Neural progenitor cell (in vitro differentiated cells): ENCODE data around the gene TCOF1. TPM values are rescaled to one million over a fixed set of nuclear protein-coding genes. Genes with fewer than 3 reads are reported as not detected.
A peak's percentile ranks its signal among the peaks of the same experiment; 100 is the strongest.

Experiments used
- DNase-seq: peaks from one replicate; pipeline ENCODE4 v3.0.0-alpha.2; 2016; ENCODE audit warnings: low spot score
- H2AFZ ChIP-seq: fragments of 200-600 bp; sonication (generic); replicated peaks from 2 replicates; pipeline ENCODE4 v1.6.1; 2016; ENCODE audit warnings: antibody characterized with exemption
- H3F3A ChIP-seq: fragments of 200-600 bp; sonication (generic); 2 replicates; pipeline ENCODE4 v1.6.1; 2016; ENCODE audit warnings: antibody characterized with exemption, low read depth
- H3K27ac ChIP-seq: fragments of 200-600 bp; sonication (generic); 2 replicates; pipeline ENCODE4 v1.5.1; 2016; ENCODE audit warnings: mild to moderate bottlenecking
- H3K27me3 ChIP-seq: fragments of 200-600 bp; sonication (generic); 2 replicates; pipeline ENCODE4 v1.6.1; 2016; ENCODE audit warnings: mild to moderate bottlenecking, moderate library complexity
- H3K36me3 ChIP-seq: fragments of 200-600 bp; sonication (generic); 2 replicates; pipeline ENCODE4 v1.5.1; 2016
- H3K4me1 ChIP-seq: fragments of 200-600 bp; sonication (generic); 2 replicates; pipeline ENCODE4 v1.6.1; 2016; ENCODE audit warnings: mixed run types
- H3K4me2 ChIP-seq: fragments of 200-600 bp; sonication (generic); 2 replicates; pipeline ENCODE4 v1.6.1; 2016
- H3K4me3 ChIP-seq: fragments of 200-600 bp; sonication (generic); 2 replicates; pipeline ENCODE4 v1.5.1; 2016
- H3K79me2 ChIP-seq: fragments of 200-600 bp; sonication (generic); 2 replicates; pipeline ENCODE4 v1.6.1; 2016; ENCODE audit warnings: low read depth
- H3K9ac ChIP-seq: fragments of 200-600 bp; sonication (generic); 2 replicates; pipeline ENCODE4 v1.6.1; 2016
- H3K9me3 ChIP-seq: fragments of 200-600 bp; sonication (generic); 2 replicates; pipeline ENCODE4 v1.5.1; 2016; ENCODE audit warnings: low read depth
- H4K20me1 ChIP-seq: fragments of 200-600 bp; sonication (generic); 2 replicates; pipeline ENCODE4 v1.6.1; 2016; ENCODE audit warnings: low read depth
- H3K27ac Mint-ChIP-seq: 3 replicates; pipeline ENCODE4 v1.8.0; 2021; ENCODE audit warnings: mixed read lengths
- H3K27me3 Mint-ChIP-seq: 2 replicates; pipeline ENCODE4 v1.8.0; 2022; ENCODE audit warnings: low read depth, mild to moderate bottlenecking, inconsistent platforms, moderate library complexity, mixed read lengths; ENCODE audit not compliant: insufficient read depth
- H3K36me3 Mint-ChIP-seq: 3 replicates; pipeline ENCODE4 v1.8.0; 2021; ENCODE audit warnings: mixed read lengths
- H3K4me1 Mint-ChIP-seq: 3 replicates; pipeline ENCODE4 v1.8.0; 2021; ENCODE audit warnings: mixed read lengths
- H3K4me3 Mint-ChIP-seq: 3 replicates; pipeline ENCODE4 v1.8.0; 2021; ENCODE audit warnings: mild to moderate bottlenecking, moderate library complexity, mixed read lengths
- H3K9me3 Mint-ChIP-seq: 3 replicates; pipeline ENCODE4 v1.8.0; 2020; ENCODE audit warnings: mixed read lengths
- EZH2 ChIP-seq: fragments of 200-600 bp; sonication (generic); IDR thresholded peaks from 2 replicates; pipeline ENCODE4 v1.6.1; 2017; ENCODE audit warnings: antibody characterized with exemption, mild to moderate bottlenecking, moderate library complexity
- EZH2phosphoT487 ChIP-seq: fragments of 200-600 bp; sonication (generic); IDR thresholded peaks from 2 replicates; pipeline ENCODE4 v1.6.1; 2017; ENCODE audit warnings: antibody characterized with exemption
- total RNA-seq: library from RNA; depleted of rRNA; stranded (reverse); fragments of >200 nt; gene quantifications from 2 replicates; pipeline ENCODE4 v1.2.3, GENCODE V29; 2015; ENCODE audit warnings: low replicate concordance
- TF ChIP-seq, protein P1 (sequence below): fragments of 200-600 bp; sonication (generic); IDR thresholded peaks from 2 replicates; pipeline ENCODE4 v1.5.1; 2017; ENCODE audit warnings: antibody characterized with exemption, mild to moderate bottlenecking

The TCOF1 gene
- total RNA-seq, 1 donor from 2014 or later = 37.9 TPM

DNA sequence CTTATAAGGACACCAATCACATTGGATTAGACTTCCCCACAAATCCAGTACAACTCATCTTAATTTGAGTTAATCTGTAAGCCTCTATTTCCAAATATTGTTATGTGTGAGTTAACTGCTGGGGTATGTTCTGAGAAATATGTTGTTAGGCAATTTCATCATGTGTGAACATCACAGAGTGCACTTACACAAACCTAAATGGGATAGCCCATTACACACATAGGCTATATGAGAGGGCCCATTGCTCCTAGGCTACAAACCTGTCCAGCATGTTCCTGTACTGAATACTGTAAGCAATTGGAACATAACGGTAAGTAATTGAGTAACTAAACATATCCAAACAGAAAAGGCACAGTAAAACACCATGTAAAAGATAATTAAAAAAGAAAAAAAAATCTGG is 35.7 kb upstream of the TCOF1 start:
- Histone ChIP-seq H3F3A (peaks cover 3% of the 10 kb centered on the region), H2AFZ (no peak overlapping the region), H3K4me2 (no peak overlapping the region), H3K79me2 (no peaks in the 10 kb centered on the region), H3K4me1 (peaks cover 26% of the 10 kb centered on the region), H3K9me3 (no peaks in the 10 kb centered on the region), H3K27me3 (no peaks in the 10 kb centered on the region), H3K36me3 (no peaks in the 10 kb centered on the region), H3K4me3 (no peak overlapping the region), H3K9ac (no peak overlapping the region), H4K20me1 (no peaks in the 10 kb centered on the region), H3K27ac (no peak overlapping the region)
- no peaks in the 10 kb centered on the region for H3K9me3 Mint-ChIP-seq
- H3K27ac Mint-ChIP-seq = no peak overlapping the region
- H3K4me1 Mint-ChIP-seq = peaks cover 51% of the 10 kb centered on the region
- DNase-seq = no peak
- peaks cover 7% of the 10 kb centered on the region for H3K27me3 Mint-ChIP-seq
- TF ChIP-seq, protein P1, sequence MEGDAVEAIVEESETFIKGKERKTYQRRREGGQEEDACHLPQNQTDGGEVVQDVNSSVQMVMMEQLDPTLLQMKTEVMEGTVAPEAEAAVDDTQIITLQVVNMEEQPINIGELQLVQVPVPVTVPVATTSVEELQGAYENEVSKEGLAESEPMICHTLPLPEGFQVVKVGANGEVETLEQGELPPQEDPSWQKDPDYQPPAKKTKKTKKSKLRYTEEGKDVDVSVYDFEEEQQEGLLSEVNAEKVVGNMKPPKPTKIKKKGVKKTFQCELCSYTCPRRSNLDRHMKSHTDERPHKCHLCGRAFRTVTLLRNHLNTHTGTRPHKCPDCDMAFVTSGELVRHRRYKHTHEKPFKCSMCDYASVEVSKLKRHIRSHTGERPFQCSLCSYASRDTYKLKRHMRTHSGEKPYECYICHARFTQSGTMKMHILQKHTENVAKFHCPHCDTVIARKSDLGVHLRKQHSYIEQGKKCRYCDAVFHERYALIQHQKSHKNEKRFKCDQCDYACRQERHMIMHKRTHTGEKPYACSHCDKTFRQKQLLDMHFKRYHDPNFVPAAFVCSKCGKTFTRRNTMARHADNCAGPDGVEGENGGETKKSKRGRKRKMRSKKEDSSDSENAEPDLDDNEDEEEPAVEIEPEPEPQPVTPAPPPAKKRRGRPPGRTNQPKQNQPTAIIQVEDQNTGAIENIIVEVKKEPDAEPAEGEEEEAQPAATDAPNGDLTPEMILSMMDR = no peak
- no peak for TF ChIP-seq EZH2phosphoT487
- H3K36me3 Mint-ChIP-seq = no peaks in the 10 kb centered on the region
- H3K4me3 Mint-ChIP-seq = no peak overlapping the region

DNA sequence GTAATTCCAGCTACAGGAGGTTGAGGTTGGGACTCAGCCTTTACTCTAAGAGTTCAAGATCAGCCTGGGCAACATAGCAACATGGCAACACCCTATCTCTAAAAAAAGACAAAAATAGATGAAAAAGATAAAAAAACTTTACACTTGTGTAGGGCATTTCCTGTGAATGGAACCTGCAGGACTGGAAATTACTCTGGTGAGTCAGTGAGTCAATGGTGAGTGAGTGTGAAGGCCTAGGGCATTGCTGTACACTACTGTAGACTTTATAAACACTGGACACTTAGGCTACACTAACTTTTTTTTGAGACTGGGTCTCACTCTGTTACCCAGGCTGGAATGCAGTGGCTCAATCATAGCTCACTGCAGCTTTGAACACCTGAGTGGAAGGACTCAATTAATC is 35.3 kb upstream of the TCOF1 start:
- H3K27me3 Mint-ChIP-seq = peaks cover 7% of the 10 kb centered on the region
- H3K36me3 Mint-ChIP-seq = no peaks in the 10 kb centered on the region
- Histone ChIP-seq H2AFZ (no peak overlapping the region), H3K4me3 (no peak overlapping the region), H3K79me2 (no peaks in the 10 kb centered on the region), H3K4me1 (peaks cover 30% of the 10 kb centered on the region), H3K9me3 (no peaks in the 10 kb centered on the region), H3K27me3 (no peaks in the 10 kb centered on the region), H3K27ac (no peak overlapping the region), H3K36me3 (no peaks in the 10 kb centered on the region), H4K20me1 (no peaks in the 10 kb centered on the region), H3K4me2 (no peak overlapping the region), H3K9ac (no peak overlapping the region), H3F3A (peaks cover 3% of the 10 kb centered on the region)
- no peak overlapping the region for H3K27ac Mint-ChIP-seq
- no peak for DNase-seq
- no peak overlapping the region for H3K4me3 Mint-ChIP-seq
- peaks cover 51% of the 10 kb centered on the region for H3K4me1 Mint-ChIP-seq
- H3K9me3 Mint-ChIP-seq = no peaks in the 10 kb centered on the region
- TF ChIP-seq, protein P1 = no peak
- TF ChIP-seq EZH2 (no peak), EZH2phosphoT487 (no peak)

DNA sequence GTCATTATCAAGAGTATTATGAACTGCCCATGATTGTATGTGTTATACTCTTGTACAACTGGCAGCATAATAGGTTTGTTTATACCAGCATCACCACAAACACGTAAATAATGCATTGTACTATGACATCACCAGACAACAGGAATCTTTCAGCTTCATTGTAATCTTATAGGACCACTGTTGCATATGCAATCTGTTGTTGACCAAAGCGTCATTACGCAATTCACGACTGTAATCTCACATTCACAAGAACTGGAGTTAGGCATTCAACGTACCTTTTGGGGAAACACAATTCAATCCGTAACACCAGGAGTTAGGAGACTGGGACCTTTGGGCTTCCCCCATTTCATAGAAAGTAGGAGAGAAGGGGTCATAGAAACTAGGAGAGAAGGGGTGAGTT is 34.4 kb upstream of the TCOF1 start:
- no peak for DNase-seq
- Mint-ChIP-seq H3K27ac (no peak overlapping the region), H3K4me3 (no peak overlapping the region), H3K27me3 (peaks cover 5% of the 10 kb centered on the region), H3K4me1 (peaks cover 45% of the 10 kb centered on the region), H3K36me3 (no peaks in the 10 kb centered on the region), H3K9me3 (no peaks in the 10 kb centered on the region)
- Histone ChIP-seq H3K27me3 (no peaks in the 10 kb centered on the region), H3K4me3 (no peak overlapping the region), H2AFZ (no peak overlapping the region), H3K4me2 (no peak overlapping the region), H3F3A (peaks cover 3% of the 10 kb centered on the region), H3K4me1 (peaks cover 36% of the 10 kb centered on the region), H3K9ac (no peak overlapping the region), H4K20me1 (no peaks in the 10 kb centered on the region), H3K79me2 (no peaks in the 10 kb centered on the region), H3K36me3 (no peaks in the 10 kb centered on the region), H3K9me3 (no peaks in the 10 kb centered on the region), H3K27ac (no peak overlapping the region)
- TF ChIP-seq, protein P1 = no peak

DNA sequence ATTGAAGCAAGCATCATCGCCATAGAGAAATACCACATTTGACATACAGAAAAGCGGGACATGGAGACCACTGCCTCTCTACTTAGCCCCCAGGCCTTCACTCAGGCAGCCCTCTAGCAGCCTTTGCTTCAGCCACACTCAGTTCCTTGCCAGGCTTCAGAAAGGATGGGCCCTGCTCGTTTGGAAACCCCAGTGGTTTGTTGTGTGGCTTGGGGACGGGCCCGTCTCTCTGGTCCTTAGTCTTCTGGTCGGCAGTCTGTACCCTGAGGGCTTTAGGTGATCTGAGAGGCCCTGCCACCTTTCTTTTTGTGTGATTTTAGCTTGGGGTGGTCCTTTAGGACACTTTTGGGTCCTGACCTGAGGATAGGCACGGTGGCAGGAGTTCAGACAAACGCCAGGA is 33.7 kb upstream of the TCOF1 start:
- H3K4me3 Mint-ChIP-seq = no peak overlapping the region
- no peaks in the 10 kb centered on the region for H4K20me1 ChIP-seq
- no peak overlapping the region for H3K4me2 ChIP-seq
- no peaks in the 10 kb centered on the region for H3K79me2 ChIP-seq
- no peak overlapping the region for H3K9ac ChIP-seq
- peaks cover 3% of the 10 kb centered on the region for H3F3A ChIP-seq
- no peaks in the 10 kb centered on the region for H3K36me3 Mint-ChIP-seq
- H3K9me3 Mint-ChIP-seq = no peaks in the 10 kb centered on the region
- peaks cover 5% of the 10 kb centered on the region for H3K27me3 Mint-ChIP-seq
- TF ChIP-seq EZH2 (no peak), EZH2phosphoT487 (no peak)
- TF ChIP-seq, protein P1 = no peak
- no peaks in the 10 kb centered on the region for H3K27me3 ChIP-seq
- H3K27ac Mint-ChIP-seq = peak overlapping the region; percentile 4
- H3K27ac ChIP-seq = no peak overlapping the region
- no peak overlapping the region for H2AFZ ChIP-seq
- no peaks in the 10 kb centered on the region for H3K36me3 ChIP-seq
- H3K4me3 ChIP-seq = no peak overlapping the region
- peaks cover 29% of the 10 kb centered on the region for H3K4me1 ChIP-seq
- H3K9me3 ChIP-seq = no peaks in the 10 kb centered on the region
- H3K4me1 Mint-ChIP-seq = peaks cover 38% of the 10 kb centered on the region
- no peak for DNase-seq
